ENCODE measurements around the gene LMX1B.
A peak's percentile ranks its signal among the peaks of the same experiment; 100 is the strongest.

LMX1B gene

DNA sequence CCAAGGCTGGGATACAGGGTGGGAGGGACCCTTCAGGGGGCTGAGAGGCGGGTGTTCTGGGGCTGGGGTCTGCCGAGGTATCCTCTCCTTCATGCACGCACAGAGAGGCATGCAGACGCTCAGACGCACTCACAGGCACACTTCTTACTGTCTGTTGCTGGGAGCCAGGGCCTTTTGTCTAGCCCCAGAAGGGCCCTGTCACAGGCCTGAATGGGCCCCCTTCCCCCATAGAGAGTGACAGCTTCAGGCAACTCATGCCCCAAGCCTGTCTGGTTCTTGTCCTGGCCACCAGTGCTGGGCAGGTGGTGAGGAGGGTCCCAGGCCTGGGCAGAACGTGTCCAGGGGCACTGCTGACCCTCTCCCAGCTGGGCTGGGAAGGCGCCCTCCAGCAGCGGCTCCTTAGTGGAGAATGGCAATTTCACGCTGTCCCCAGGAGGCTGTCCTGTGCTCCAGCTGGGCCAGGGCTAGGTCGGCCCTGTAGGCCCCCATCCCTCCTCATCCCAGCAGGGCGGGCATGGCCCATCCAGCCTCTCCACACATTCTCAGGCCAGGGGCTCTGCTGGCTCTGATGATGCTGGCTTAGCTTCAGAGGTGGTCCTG is 45.3 kb downstream of the LMX1B start:
- no peak for FAIRE-seq
- no peak for TF ChIP-seq POLR2A (IDR thresholded peaks at IDR 0.05; ENCODE audit: low read depth, low read length)

DNA sequence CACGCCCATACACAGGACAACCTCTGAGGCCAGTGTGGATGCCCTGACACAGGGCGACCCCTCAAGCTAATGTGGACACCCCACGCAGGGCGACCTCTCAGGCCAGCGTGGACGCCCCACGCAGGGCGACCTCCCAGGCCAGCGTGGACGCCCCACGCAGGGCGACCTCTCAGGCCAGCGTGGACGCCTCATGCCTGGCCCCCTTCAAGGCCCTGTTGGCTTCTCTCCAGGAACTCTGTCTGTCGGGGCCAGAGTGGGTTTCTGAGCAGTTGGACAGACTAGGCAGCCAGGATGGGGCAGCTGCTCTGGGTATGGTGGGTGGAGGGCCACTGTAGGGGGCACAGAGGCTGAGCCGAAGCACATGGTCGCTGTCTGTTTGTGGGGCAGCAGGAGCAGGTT is 47.4 kb downstream of the LMX1B start:
- FAIRE-seq = no peak
- DNase-seq (ENCODE audit: insufficient read length, low spot score) = no peak
- TF ChIP-seq POLR2A (IDR thresholded peaks at IDR 0.05; ENCODE audit: low read depth, low read length) = no peak

More for the DNA sequence above, 45.3 kb downstream of the LMX1B start:
- DNase-seq (ENCODE audit: insufficient read length, low spot score) = no peak

DNA sequence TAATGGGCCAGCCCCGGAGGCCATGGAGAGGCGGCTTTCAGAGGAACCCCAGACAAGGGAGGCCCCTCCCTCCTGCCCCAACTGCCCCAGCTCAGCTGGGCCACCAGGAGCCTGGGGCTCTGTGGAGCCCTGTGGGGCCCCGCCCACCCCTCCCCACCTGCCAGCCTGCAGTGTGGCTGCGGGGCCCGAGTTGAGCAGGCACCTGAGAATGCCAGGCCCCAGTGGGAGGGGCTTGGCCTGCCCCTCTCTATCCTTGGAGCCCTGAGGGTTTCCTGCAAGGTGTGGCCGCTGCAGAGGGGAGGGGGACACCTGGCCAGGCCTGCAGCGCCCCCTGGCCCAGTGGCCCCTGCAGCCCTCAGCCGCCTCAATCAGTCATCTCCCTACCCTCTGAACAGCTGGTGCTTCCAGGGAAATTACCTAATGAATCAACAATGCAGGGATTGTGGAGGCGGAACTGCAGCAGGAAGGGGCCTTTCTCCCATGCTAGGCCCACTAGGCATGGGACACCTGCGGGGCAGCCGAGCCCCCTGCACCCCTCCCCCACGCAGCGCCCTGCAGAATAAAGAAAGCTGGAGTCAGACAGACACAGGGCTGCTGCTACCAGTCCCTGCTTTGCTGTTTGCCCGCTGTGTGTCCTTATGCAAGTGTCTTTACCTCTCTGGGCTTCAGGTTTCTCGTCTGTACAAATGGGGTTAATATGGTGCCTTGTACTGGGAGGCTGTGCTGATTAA is 48.0 kb downstream of the LMX1B start:
- TF ChIP-seq POLR2A (IDR thresholded peaks at IDR 0.05; ENCODE audit: low read depth, low read length) = no peak

DNA sequence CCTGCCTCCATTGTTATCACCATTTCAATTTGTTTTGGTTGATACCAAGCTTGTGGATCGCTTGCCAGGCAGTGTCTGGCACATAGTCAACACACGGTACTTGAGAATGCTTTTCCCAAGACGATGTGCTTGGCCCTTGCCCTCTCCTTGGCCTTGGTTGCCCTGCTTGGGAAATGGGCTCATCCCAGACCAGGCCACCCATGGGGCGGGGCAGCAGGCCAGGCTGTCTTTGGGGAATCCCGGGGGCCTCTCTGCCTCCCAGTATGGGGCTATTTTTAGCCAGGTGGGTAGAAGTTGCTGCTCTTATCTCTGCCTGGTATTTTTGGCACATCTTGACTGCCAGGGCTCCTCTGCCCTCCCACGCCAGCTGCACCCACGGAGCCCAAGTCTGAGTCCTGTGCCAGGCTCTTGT is 49.9 kb downstream of the LMX1B start:
- FAIRE-seq (no peak), DNase-seq (ENCODE audit: insufficient read length, low spot score) (no peak)
- no peak for TF ChIP-seq POLR2A (IDR thresholded peaks at IDR 0.05; ENCODE audit: low read depth, low read length)

More for the DNA sequence above, 48.0 kb downstream of the LMX1B start:
- FAIRE-seq (no peak), DNase-seq (ENCODE audit: insufficient read length, low spot score) (peak; percentile 98)

DNA sequence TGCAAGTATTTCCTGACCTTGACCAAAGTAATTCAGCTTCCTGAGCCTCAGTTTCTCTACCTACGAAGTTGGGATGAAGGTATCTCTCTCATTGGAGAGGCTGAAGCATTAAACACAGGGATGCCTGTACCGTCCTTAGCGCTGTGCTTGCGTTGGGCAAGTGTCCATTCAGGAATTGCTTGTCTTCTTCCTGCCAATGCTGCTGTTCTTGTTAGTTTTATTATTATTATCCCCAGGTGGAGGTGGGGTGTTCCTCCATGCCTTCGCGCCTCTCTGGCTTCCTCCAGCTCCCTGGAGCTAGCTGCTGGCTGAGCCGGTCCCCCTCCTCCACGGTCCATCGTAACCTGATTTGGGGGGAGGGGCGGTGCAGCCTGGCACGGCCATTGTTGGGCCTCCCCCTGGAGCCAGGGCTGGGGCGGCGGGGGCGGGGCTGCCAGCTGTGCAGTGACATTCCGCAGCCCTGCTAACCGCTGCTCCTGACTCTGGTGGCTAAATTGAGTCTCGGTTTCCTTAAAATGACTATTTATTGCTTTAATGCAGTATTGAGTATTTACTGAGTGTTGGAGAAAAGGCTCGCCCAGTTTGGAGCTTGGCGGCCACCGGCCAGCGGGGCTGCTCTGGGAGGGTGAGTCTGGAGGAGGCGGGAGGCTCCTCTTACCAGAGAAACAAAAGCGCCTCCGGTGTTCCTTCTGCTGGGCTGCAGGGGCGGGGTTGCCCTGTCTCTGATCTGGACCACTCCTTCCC is 51.3 kb downstream of the LMX1B start:
- FAIRE-seq (no peak), DNase-seq (ENCODE audit: insufficient read length, low spot score) (no peak)
- TF ChIP-seq POLR2A (IDR thresholded peaks at IDR 0.05; ENCODE audit: low read depth, low read length) = no peak

DNA sequence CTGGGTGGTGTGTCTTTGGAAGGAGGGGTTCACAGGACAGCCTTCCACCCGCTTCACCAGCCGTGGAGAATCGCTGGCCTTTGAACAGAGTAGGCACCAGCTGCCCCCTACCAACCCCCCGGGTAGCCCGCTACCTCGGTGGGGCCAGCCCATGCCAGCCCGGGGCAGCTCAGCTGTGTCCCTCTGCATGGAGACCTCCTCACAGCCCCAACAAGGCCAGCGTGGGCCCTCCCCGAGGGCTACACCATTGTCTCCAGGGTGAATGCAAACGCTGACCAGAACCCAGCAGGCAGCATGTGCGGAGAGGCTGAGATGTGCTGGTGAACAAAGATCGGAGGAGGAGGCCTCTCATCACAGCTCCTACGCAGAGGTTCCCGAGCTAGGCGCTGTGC is 51.9 kb downstream of the LMX1B start:
- FAIRE-seq (no peak), DNase-seq (ENCODE audit: insufficient read length, low spot score) (no peak)
- no peak for TF ChIP-seq POLR2A (IDR thresholded peaks at IDR 0.05; ENCODE audit: low read depth, low read length)

DNA sequence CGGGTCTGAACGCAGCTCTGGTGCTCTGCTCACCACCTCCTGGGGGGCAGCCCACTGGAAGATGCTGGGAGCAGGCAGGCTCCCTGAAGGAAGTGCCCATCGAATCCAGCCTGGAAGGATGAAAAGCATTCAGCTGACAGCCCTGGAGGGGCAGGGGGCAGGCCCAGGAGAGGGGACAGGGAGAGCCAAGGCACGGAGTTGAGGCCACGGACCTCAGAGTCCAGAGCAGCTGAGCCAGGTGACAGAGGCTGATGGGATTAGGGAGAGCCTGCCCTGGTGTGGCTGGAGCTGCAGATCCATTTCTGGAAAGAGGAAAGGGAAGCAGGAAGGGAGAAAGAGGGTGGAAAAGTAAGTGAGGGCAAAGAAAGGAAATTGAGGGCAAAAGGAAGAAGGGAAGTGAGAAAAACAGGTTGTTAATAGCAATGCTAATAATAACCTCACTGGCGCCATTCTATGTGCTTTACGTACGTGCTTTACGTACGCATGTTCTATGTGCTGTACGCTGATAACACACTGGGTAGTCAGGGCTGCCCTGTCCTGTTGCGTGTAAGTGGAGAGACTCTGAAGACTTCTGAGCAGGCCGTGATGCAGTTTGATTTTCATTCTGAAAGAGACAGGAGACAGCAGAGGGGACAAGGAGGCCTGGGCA is 52.6 kb downstream of the LMX1B start:
- DNase-seq (ENCODE audit: insufficient read length, low spot score) (no peak), FAIRE-seq (no peak)
- TF ChIP-seq POLR2A (IDR thresholded peaks at IDR 0.05; ENCODE audit: low read depth, low read length) = no peak

DNA sequence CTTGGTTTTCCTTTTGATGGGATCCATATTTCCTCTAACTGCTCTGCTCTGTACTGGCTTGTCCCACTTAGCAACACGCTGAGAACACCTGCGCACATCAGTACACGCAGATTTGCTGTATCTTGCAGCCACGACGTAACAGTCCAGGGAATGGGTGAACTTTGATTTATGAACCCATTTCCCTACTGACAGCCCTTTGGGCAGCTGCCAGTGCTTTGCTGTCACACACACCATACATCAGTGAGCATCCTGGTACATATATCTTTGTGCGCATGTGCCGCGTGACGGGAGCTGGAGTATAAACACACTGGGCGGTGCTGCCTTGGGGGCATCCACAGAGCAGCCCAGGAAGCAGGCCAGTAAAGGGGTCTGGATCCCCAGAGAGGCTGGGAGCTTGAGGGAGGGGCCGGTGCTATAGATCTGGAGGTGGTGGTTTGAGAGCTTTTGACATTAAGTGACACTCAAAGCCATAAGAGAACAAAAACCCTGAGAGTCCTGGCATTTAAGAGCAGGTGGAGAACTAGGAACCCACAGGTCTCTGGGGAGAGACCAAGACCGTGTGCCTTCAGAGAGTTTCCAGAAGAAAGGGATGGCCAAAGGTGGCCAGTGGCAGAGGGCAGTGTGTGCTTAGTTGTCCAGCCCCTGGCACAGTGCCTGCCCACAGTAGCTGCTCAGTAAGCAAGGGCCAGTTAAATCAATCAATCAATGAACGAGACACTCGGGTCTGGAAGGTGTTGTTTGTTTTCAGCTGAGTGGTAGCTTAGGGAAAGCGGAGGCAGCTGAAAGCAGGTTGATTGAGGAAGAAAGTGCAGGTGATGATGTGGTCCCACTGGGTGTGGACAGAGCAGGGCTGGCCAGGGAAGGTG is 53.7 kb downstream of the LMX1B start:
- FAIRE-seq = no peak
- no peak for DNase-seq (ENCODE audit: insufficient read length, low spot score)
- no peak for TF ChIP-seq POLR2A (IDR thresholded peaks at IDR 0.05; ENCODE audit: low read depth, low read length)

DNA sequence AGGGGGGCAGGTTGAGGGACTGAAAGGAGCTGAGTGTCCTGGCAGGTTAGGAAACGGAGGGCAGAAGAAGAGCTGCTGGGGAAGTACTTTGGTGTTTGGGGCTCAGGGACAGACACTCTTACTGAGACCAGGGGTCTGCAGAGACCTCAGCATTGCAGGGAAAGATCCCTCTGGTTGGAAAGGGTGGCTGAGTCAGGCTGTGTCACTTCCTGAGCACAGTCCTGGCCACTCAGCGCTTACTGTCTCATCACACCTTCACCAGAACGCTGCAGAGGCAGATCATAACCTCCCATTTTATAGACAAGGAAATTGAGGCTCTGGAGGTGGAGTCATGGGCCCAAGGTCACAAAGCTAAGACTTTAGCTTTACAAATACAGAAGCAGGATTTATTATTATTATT is 54.3 kb downstream of the LMX1B start:
- FAIRE-seq (no peak), DNase-seq (ENCODE audit: insufficient read length, low spot score) (no peak)
- no peak for TF ChIP-seq POLR2A (IDR thresholded peaks at IDR 0.05; ENCODE audit: low read depth, low read length)

DNA sequence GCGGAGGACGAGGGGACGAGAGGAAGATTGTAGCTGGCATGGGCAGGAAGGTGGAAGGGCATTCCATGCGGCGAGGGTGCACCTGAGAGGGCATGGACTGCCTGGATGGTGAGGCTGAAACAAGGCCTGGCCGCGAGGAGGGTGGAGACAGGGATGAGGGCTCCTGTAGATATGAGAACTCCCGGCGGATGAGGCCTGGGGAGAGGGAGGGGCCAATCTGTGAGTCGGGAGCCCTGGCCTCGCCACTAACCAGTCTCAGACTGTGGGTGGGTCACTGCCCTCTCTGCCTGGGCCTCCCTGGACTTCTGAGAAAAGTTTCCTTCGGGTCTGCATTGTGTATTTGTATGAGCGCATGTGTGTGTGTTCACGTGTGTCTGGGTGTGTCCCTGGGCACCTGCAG is 55.4 kb downstream of the LMX1B start:
- FAIRE-seq (no peak), DNase-seq (ENCODE audit: insufficient read length, low spot score) (no peak)
- TF ChIP-seq POLR2A (IDR thresholded peaks at IDR 0.05; ENCODE audit: low read depth, low read length) = no peak

DNA sequence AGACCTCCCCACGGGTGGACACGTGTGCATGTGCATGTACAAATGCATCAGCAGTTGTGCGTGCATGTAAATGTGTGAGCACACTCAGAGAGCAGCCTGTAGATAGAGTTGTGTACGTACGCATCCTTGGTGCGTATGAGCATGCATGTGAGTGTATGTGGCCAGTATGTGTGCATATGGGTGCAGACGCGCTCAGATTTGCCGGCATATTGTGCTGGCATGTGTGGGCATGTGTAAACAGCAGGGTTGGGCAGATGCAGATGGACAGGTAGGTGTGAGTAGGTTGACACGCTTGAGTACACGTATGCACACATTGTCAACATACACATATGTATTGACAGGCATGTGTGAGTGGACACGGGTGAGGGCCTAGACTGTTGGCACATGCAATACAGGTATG is 56.5 kb downstream of the LMX1B start:
- FAIRE-seq = no peak
- no peak for DNase-seq (ENCODE audit: insufficient read length, low spot score)
- no peak for TF ChIP-seq POLR2A (IDR thresholded peaks at IDR 0.05; ENCODE audit: low read depth, low read length)

DNA sequence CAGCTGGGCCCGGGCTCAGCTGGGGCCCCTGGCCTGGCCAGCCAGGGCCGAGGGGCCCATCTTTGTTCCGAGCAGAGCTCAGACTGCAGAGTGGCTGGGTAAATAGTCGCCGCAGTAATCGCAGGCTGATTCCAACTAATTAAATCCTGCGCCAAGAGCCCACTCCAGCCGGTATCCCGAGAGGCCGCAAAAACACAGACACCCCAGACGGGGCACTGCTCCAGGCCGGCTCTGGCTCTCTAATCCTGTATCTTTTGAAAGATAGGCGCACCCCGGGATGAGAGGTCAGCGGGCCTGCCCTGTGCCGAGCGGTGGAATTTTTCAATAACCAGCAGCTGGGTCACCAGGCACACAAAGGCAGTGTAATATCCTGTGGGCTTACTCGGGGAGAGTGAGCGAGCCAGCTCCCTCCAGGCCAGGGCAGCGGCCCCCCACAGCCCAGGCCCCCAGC is 57.7 kb downstream of the LMX1B start:
- DNase-seq (ENCODE audit: insufficient read length, low spot score) (no peak), FAIRE-seq (no peak)
- no peak for TF ChIP-seq POLR2A (IDR thresholded peaks at IDR 0.05; ENCODE audit: low read depth, low read length)

DNA sequence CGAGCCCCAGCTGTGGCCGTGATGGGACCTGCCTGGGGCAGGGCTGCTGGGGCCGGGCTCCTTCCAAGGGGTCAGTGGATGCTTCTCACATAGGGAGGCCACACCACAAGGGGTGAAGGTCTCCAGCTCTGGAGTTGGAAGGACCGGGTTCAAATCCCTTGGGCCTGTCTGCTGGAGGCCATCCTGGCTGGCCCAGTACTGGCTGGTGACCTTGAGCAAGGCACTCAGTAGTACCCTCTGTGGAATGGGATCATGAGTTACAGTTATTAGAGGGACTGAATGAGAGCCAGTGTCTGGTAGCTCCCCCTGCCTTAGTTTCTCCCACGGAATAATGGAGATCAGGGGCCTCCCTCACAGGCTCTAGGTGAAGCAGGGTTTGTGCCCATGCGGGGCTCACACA is 58.3 kb downstream of the LMX1B start:
- FAIRE-seq (no peak), DNase-seq (ENCODE audit: insufficient read length, low spot score) (no peak)
- no peak for TF ChIP-seq POLR2A (IDR thresholded peaks at IDR 0.05; ENCODE audit: low read depth, low read length)

Measured in H54 (cell line).